ENCODE data around the gene CDC42EP3.

CDC42EP3 gene

DNA sequence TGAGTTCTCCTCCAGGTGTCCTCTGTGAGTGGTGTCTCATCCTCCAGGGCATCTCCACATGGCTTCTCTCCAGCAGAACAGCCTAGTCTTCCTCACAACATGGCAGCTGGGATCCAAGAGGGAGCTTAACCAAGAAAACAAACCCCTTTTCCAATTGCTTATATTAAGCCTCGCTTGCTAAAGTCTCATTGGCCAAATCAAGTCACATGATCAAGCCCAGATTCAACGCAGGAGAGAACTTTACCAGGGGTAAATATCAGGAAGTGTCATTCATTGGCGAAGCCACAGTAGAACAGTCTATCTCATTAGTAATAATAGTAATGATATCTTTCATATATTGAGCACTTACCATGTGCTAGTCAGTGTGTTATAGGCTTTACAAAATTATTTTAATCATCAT is 53.1 kb downstream of the CDC42EP3 start:
- DNase-seq (ENCODE audit: low read depth in 2 of 2) = no peak

DNA sequence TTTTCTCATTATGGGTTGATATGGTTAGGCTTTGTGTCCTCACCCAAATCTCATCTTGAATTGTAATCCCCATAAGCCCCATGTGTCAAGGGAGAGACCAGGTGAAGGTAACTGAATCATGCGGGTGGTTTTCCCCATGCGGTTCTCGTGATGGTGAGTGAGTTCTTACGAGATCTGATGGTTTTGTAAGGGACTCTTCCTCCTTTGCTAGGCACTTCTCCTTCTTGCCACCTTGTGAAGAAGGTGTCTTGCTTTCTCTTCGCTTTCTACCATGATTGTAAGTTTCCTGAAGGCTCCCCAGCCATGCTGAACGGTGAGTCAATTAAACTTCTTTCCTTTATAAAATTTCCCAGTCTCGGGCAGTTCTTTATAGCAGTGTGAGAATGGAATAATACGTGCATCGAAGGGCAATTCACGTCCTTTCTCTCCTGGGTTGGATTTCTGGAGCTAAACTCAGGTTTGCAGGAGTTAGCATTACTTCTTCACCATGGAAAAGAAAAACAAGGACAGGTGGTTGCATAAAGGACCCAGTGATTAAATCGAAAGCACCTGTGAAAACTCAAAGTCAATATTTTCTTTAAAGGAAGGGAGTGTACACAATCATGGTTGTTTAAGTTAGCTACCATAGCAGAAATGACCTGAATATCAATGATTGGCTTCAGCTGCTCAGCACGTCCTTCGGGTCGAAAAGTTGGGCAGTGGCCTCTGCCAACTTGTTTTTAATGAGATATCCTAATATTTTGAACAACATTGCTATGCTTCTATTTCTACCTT is 54.1 kb downstream of the CDC42EP3 start:
- DNase-seq (ENCODE audit: low read depth in 2 of 2) = no peak

DNA sequence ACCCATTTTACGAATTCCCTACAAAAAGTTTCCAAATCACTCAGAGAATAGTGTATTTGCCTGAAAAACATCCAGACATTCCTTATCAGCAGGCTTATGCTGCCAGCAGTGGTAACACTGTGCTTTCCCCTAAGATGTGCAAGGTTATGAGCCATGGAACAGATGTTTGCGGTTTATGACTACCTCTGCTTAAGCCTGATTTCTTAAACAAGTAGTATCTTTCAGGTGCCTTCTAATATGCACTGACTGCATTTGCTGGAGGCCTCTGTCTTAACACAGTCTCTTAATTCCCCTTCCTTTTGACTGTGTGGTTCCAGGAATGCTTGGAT is 54.8 kb downstream of the CDC42EP3 start:
- no peak for DNase-seq (ENCODE audit: low read depth in 2 of 2)

DNA sequence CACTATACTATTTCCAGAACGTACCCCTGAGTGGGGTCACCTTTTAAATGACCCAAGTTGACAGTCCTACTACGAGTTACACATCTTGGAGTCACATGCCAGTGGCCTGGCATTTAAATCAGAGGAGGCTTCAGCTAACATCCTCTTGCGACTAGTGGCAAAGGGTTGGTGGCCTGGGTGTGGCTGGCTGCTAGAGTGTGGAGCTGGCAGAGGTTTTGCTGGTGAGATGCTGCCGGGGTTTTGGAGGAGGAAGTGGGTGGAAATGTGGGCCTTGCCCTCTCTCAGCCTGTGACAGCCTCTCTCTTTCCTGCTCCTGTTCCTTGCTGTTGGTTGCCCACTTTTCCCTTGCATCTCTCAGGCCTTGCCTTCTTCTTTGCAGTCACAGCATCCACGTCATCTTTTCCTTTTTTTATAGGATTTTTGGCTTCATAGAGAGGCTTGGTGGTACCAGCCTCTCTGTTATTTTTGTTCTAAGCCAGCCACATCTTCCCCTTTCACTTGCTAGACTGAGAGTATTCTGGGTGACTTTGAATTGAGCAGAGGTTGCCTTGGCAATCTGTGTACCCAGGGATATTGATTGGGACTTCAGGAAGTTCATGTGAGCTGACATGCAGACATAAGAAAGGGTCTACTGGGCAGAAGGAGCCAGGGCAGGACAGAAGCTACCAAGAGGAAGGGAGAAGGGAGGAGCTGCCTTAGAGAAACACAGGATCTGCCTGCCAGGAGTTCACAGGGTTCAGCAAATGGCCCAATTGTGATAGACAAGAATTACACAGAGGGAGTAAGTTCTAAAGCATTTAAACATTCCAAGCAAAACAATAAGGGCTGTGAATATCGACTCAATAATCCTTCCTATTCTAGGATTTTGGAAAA is 55.4 kb downstream of the CDC42EP3 start:
- DNase-seq (ENCODE audit: low read depth in 2 of 2) = no peak

DNA sequence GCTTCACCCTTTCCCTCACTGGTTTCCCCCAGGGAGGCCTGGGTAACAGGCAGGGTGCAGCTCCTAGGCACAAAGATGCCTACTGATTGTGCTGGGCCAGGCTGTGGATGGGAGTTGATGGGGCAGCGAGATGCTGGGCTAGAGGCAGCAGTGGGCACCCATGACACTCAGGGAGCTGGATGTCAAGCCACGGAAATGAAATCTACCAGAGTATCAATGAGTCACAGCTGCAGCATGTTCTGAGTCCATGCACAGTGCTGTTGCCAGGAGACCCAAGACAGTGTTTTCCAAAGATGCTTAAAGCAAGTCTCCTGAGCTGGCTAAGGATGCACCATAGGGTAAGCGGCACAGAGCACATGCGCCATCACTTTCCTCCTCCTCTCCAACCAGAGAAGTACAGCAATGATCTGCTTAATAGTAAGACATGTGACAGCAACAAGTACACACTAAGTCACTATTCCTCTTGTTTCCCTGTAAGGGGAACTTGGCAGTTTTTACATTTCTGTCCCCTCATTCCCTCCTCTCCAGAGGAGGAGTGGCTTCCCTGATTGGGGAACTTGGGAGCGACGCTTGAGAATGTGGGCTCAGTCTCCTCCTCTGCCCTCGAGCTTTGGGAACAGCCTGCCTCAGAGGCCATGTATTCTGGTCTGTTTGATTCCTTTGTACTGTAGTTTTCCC is 57.2 kb downstream of the CDC42EP3 start:
- DNase-seq (ENCODE audit: low read depth in 2 of 2) = peak in 1 of 2 experiments; percentile 60

DNA sequence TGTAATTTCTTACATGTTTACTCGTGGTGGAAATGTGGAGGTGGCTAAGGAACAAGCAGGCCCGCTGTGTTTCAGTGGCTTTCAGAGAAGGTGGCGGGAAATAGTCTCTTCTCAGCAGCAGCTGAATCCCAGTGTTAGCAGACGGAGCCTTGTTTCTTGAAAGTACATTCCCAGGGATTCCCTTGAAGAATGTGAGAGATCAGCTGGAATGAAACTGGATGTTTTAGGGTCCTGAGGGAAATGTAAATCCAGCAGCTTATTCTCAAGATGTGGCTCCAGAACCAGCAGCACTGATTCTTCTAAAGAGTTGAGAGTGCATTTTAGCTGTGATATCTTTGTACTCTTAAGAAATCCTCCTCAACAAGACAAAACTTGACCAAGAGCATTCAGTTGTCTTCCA is 59.1 kb downstream of the CDC42EP3 start:
- DNase-seq (ENCODE audit: low read depth in 2 of 2) = no peak

DNA sequence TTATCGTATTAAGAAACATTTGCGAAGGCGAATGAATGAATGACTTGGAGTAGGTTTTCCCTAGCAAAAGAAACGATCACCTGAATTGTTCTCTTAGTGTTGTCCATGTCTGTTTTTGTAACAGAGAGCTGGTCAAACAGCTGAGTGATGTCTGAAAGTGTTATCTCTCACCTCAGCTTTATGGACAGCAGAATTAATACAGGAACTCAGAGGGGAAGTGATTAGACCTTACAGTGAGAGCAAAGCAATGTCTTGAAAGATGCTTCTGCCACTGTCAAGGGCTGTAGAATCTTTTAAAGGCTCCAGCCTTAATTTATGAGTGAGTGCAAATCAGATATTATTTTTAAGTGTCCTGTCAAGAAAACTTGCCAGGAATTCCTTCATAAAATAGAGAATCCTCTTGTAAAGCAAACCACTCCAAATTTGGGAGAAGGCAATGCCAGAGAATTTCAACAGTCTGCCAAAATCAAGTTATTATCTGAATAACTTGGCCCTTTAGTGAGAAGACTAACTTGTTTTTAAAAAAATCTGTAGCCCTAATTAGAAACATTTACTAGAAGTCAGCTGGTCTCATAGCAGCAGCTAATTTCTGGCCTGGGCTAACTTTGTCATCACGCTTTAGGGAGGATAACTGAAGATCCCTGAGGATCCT is 60.7 kb downstream of the CDC42EP3 start:
- peak; percentile 85 to 91 for DNase-seq (ENCODE audit: low read depth in 2 of 2)

DNA sequence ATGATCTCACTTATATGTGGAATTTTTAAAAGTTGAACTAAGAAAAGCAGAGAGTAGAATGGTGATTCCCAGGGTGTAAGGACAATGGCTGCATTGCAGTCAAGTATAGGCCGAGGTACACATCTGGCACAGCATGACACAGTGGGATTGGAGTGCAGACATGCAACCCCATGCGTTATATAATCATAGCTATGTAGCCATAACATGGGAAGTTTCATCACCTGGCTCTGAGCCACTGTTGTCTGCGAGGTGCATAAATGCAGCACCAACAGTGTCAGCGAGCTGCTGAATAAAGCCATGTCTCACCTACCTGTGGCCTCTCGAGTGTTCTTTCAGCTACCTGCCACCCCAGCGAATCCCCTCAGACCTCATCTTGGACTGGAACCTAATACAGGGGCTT is 61.7 kb downstream of the CDC42EP3 start:
- DNase-seq (ENCODE audit: low read depth in 2 of 2) = no peak

DNA sequence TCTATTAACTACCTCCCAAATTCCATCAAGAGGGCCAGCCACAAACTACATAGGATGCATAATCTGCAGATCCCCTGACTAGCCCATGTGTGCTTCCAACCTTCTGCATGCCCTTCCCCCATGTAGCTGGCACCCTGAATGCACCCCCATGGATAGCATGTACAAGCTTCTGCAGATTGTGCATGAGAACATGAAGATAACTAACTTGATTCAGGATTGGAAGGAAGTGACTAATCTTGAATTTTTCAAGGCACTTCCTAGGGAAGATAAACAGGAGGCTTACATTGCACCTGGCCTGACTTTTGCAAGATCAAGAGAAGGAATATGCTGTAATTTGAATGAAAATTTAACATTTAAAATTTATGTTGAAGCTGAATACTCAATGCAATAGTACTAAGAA is 66.7 kb downstream of the CDC42EP3 start:
- no peak for DNase-seq (ENCODE audit: low read depth in 2 of 2)

DNA sequence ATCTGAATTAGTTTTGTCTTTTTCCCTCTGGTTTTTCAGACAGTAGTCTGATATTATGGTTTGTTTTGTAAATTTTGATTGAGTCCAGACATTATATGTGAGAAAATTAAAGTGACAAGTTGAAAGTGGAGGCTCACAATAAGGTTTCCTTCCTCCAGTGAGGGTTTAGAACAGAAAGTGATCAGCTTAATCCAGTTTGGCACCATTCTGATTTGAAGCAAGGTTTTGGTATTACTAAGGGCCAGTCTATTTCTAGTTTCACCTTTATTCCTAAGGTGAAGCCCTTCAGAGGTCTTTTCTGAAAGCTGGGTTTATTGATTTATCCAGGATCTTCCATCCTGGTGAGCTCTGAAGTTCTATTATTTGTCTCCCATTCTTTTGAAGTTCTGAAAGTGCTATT is 68.7 kb downstream of the CDC42EP3 start:
- DNase-seq (ENCODE audit: low read depth in 2 of 2) = no peak

DNA sequence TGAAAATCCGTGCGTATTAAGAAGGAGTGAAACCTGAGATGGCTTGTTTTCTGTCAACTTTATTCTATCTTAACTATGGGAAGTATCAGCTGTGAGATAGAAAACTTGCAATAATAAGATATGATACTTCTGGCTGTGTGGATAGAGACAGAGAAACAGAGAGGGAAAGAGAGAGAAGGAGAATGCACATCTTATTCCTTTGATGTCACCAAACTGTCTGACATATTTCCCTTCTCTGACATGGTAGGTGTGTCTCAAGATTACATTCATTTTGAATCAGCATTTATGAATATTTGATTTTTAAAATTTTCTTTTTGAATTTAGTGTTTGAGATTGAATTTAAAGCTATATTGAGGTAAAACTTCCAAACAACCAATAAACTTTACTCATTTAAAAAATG is 69.4 kb downstream of the CDC42EP3 start:
- no peak for DNase-seq (ENCODE audit: low read depth in 2 of 2)

DNA sequence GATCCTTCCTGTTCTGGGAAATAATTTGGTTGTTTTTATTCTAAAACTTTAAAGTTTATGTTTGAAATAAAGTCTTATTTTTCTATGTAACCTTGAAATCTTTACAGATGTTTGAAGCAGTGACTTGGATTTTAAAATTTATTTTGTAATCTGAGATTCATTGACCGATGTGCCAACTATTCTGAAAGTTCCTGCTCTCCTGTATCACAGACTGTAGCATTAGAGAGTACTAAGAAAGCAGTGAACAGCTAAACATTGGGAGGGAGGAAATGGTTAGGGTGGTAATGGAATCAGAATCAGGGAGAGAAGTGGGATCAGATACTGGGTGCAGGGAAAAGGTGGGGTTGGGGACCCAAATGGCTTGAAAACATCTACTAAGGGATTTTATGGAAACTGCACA is 69.9 kb downstream of the CDC42EP3 start:
- no peak for DNase-seq (ENCODE audit: low read depth in 2 of 2)

DNA sequence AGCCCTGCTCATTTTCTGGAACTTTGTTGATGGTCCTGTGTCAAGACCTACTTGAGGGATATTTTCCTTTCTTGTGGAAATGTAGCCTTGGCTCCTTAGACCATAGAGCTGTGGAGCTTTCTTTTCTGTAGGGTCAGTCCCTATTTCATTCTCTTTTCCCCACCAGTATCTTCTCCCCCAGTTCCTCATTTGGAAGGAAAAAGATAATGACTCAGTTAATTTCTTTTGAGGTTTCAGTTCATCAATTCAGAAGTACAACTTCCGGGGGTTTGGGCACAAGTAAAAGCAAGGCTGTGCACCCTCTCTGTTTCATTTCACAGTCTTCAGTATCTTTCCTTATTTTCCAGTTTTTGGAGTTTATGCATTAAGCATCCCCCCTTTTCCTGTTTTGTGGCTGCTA is 70.7 kb downstream of the CDC42EP3 start:
- no peak for DNase-seq (ENCODE audit: low read depth in 2 of 2)

DNA sequence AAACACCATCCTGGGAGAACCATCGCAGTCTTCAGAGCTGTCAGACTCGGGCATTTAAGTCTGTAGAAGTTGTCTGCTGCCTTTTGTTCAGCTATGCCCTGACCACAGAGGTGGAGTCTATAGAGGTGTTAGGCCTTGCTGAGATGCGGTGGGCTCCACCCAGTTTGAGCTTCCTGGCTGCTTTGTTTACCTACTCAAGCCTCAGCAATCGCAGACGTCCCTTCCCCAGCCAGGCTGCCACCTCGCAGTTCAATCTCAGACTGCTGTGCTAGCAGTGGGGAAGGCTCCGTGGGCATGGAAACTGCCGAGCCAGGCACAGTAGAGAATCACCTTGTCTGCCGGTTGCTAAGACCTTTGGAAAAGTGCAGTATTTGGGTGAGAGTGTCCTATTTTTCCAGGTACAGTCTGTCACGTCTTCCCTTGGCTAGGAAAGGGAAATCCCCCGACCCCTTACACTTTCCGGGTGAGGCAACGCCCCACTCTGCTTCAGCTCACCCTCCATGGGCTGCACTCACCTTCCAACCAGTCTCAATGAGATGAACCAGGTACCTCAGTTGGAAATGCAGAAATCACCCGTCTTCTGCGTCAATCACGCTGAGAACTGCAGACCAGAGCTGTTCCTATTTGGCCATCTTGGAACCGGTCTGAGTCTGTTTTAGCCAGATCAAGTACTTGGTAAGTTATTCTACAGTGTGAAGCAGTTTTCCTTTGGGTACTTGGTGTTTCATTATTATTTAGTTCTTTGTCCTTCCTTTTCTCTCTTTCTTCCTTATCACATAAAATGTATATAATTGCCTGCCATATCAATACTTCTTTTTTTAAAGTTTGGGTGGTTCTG is 71.5 kb downstream of the CDC42EP3 start:
- DNase-seq (ENCODE audit: low read depth in 2 of 2) = no peak

DNA sequence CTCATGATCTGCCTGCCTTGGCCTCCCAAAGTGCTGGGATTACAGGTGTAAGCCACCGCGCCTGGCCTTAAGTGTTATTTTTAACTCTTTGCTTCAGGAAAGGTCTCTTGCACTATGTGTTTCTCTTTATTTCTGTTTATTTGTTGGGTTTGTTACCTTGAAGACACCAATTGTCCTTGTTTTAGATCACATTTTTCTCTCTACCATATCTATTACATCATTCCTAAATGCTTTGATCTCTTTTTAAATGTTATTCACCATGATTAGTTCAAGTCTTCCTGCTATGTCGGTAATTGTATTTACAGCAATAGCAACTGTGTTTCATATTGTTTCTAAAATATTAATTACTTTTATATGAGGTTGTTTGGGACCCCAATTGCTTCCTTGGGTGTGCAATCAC is 77.7 kb downstream of the CDC42EP3 start:
- no peak for DNase-seq (ENCODE audit: low read depth in 2 of 2)

DNA sequence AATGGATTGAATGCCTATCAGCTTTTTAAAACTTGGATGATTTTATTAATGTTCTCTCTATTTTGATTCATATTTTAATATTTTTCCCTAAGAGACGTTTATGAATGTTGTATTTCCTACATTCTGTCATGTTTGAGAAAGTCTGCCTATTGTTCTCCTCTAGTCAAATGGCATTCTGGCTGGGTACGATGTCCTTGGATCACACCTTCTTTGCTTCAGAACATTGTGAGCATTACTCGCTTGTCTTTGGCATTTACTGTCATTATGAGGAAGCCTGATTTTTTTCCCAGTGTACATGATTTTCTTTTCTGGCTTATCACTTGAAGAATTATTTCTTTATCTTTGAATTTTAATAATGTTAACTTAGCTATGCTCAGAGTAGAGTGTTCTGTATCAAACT is 78.4 kb downstream of the CDC42EP3 start:
- no peak for DNase-seq (ENCODE audit: low read depth in 2 of 2)
